Stimulated activated CD4-positive, alpha-beta T cell treated with anti-CD3 and anti-CD28 coated beads, Interleukin-1b, Interleukin-23, amount 100 ng/mL, for 4 hours (primary cell): ENCODE measurements around the gene ADGRF4.

Experiments
- DNase-seq, 2 donors: peaks; one replicate each; pipeline ENCODE4 v3.0.0-alpha.2; 2020; ENCODE audit warnings: low read depth in 2 of 2

Gene ADGRF4

DNA sequence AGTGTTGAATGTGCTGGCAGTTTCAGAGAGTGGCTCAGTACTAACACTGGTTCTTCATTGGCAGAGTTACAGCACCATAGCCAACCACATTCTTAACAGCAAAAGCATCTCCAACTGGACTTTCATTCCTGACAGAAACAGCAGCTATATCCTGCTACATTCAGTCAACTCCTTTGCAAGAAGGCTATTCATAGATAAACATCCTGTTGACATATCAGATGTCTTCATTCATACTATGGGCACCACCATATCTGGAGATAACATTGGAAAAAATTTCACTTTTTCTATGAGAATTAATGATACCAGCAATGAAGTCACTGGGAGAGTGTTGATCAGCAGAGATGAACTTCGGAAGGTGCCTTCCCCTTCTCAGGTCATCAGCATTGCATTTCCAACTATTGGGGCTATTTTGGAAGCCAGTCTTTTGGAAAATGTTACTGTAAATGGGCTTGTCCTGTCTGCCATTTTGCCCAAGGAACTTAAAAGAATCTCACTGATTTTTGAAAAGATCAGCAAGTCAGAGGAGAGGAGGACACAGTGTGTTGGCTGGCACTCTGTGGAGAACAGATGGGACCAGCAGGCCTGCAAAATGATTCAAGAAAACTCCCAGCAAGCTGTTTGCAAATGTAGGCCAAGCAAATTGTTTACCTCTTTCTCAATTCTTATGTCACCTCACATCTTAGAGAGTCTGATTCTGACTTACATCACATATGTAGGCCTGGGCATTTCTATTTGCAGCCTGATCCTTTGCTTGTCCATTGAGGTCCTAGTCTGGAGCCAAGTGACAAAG is 17.0 kb upstream of the ADGRF4 start:
- DNase-seq = no peak

GRCh38 chr6:47686411-47686810 is 12.0 kb upstream of the ADGRF4 start:
- DNase-seq = no peak

- no peak for DNase-seq
Measured at GRCh38 chr6:47687432-47687831, 10.9 kb upstream of the ADGRF4 start.

DNA sequence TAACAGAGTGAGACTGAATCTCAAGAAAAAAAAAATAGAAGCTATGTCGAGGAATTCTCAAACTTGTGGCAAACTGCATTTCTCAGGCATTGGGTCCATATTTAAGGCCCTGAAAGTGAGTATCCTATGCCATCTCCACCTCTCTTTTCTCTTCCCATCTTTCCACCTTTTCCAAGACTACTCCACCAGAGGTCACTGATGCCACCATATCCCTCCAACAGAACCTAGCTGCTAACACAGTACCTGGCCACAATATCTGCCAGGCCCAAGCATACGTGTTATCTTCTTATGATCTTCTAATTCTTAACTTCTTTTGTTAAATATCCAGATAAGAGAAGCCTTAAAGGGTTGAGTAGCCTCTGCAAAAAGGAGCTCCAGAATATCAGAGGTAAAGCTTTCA is 8.2 kb upstream of the ADGRF4 start:
- DNase-seq = no peak

DNA sequence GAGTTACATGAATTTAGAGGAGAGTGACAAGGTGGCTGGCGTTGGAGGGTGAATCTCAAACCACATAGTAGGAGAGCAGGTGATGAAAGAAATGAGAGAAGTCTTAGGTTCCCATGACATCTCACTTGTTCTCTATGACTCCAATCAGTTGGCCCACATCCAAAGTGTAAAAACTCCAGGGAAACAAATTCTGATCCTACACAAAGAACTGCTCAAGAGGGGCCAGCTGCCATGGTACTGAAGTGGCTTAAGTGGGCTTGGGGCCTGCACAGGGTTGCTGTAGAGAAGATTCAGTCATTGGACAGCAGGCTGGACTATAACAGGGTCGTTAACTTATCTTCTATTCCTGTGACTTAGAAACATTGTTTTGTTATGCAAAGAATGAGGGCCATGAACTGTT is 7.6 kb upstream of the ADGRF4 start:
- no peak for DNase-seq

DNA sequence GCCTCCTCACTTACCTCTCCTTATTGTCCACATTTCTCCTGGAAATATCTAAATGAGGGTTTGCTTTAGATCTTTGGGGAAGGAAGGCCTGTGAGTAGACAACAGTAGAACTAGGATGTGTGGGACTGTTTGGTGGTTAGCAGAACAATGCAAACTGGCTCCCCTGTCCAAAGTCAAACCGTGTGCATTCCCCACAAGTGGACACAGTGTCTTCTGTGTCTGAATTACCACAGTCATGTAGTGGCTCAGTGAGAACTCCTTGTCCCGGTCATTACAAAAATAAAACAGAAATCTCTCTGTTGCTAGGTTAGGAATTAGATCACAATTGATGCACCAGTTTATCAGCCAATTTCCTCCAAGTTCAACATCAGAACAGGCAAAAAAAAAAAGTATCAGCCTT is 455 bp upstream of the ADGRF4 start:
- no peak for DNase-seq

- DNase-seq = no peak
Measured at GRCh38 chr6:47700053-47700452, 1.7 kb downstream of the ADGRF4 start.

- DNase-seq = no peak
Measured at GRCh38 chr6:47700596-47700995, 2.2 kb downstream of the ADGRF4 start.

DNA sequence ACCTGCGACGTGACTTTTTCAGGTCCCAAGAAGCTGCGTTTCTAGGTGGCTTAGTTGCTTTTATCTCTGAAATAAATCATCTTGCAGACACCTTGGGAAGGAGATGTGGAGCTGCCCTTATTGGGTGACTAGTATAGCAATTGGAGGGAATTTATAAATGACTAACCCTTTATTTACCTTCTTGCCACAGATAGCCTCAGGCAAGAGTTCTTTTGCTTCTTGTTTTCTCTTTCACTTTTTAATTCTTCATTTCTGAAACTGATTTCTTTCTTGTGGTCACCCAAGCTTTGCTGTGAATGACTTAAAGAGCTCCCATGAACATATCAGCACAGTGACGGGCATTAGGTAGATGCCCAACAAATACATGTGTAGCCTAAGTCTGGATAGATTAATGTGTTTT is 3.0 kb downstream of the ADGRF4 start:
- no peak for DNase-seq

DNA sequence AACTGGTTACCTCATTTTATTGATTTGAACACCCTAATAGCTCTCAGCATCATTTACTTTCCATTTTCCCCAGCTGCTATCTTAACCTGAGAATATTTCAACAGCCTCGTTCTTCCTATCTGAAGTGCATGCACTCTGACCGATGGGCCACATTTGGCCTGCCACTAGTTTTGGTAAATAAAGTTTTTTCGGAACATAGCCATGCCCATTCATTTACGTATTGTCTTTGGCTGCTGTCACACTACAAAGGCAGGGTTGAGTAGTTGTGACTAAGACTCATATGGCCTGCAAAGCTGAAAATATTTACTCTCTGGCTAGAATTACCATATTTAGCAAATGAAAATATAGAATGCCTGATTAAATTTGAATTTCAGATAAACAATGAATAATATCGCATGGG is 10.8 kb downstream of the ADGRF4 start:
- DNase-seq = no peak

DNA sequence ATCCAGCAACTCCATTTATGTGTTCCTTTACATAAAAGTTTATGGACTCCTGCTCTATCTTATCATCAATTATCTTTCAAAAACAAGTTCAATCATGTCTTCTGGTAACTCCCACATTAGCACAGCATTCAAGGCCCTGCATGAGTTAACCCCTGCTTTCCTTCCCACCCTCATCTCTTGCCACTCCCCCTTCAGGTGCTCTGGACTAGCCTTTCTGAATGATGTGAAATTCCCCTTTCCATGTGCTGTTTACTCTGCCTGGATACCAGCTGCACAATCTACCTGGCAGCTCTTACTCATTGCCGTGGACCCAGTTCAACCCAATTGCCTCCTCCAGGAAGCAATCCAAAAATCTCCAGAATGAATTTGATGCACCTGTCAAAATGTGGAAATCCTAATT is 11.9 kb downstream of the ADGRF4 start:
- DNase-seq = no peak

GRCh38 chr6:47713200-47713599 is 14.8 kb downstream of the ADGRF4 start:
- no peak for DNase-seq

- DNase-seq = no peak
Measured at GRCh38 chr6:47714802-47715201, 16.4 kb downstream of the ADGRF4 start.

GRCh38 chr6:47715782-47716181 is 17.4 kb downstream of the ADGRF4 start:
- DNase-seq = no peak

- no peak for DNase-seq
Measured at GRCh38 chr6:47716207-47716606, 17.8 kb downstream of the ADGRF4 start.

GRCh38 chr6:47718571-47718970 is 20.2 kb downstream of the ADGRF4 start:
- no peak for DNase-seq

DNA sequence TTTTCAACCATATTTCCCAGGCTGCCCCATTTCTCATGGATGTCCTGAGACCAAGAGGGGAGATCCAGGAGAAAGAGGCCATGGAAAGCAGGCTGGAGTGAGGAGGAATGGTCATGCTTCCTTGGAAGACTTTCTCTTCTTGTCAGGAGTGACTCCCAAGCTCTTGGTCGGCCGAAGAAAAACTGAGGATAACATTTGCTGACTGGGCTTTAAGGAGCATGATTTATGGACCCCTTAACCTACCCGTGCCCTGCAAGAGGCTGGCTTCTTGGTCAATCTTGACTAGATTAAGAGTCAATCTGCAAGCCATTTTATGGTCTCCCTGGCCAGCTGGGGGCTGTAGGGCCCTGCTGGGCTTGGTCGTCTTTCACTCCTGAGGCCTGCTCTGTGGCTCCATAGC is 22.8 kb downstream of the ADGRF4 start:
- DNase-seq = no peak

DNA sequence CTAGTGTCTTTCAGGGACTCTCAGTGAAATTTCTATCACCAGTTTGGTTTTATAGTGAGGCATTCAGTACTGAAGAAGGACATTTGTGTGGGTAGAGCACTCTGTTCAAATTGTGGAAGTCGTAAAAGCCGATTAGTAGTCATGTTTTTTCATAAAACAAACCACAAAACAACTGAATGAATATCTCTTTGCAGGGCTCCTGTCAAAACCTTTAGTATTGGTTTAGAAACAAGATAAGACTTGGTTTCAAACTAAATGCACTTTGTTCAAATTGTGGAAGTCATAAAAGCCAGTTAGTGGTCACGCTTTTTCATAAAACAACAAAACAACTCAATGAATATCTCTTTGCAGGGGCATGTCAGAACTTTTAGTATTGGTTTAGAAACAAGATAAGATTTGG is 23.8 kb downstream of the ADGRF4 start:
- DNase-seq = no peak

DNA sequence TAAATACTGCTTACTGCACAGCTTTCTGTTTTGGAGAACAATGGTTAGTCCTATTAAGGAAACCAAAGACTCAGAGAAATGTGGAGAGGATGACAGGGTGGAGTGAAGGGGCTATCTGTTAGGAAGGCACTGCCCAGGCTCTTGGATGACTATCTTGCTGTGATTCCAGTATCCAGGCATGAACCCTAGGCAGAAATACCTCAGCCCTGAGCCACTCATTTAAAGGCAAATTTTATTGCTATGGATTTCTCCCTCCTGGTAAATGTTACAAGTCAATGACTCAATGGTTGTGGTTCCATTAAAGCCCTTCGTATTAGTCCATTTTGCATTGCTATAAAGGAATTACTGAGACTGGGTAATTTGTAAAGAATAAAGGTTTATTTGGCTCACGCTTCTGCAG is 25.9 kb downstream of the ADGRF4 start:
- no peak for DNase-seq

DNA sequence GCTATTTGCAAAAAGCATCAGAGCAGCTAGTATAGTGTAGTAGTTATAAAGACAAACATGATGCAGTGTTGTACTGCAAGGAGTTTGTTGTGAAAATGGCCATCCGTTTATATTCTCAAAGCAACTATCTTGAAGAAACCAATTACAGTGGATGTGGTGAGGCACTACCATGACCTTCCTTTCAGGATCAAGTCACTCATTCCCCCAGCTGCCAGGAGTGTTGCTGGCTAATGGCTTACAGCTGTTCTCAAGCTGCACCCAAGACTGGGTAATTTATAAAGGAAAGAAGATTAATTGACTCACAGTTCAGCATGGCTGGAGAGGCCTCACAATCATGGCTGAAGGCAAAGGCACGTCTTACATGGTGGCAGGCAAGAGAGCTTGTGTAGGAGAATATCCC is 29.0 kb downstream of the ADGRF4 start:
- DNase-seq = no peak

GRCh38 chr6:47729019-47729418 is 30.6 kb downstream of the ADGRF4 start:
- DNase-seq = no peak

- no peak for DNase-seq
Measured at GRCh38 chr6:47729457-47729856, 31.1 kb downstream of the ADGRF4 start.

DNA sequence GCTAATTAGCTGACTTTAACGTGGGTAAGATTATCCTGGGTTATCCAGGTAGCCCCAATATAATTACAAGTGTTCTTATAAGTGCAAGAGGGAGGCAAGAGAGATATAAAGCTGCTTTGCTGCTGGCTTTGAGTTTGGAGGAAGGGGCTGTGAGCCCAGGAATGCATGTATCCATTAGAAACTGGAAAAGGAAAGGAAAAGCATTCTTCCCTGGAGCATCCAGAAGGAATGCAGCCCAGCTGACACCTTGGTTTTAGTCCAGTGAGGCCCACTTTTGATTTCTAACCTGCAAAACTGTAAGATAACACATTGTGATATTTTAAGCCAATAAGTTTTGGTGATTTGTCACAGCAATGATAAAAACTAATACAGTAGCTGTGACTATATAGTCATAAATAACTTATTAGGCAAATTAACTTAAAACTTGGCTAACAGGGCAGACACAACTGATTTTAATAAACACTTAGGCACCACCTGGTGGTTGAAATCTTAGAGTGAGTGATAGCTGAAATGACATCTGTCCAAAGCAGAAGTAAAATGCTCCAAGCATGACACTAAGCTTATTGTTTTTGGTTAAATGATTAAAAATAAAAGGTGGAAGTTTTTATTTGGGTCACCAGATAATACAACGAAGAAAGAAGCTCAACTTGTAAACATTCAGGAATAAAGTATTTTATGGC is 35.6 kb downstream of the ADGRF4 start:
- no peak for DNase-seq
